GM18511 (cell line): ENCODE results near the gene PLA1A.
"Not testable (repeated sequence)": the region's sequence is repeated elsewhere in the genome, so short reads cannot be mapped to it uniquely, and the experiment has no call there.

Experiments used
- ATAC-seq: cut with Tn5 transposase; IDR thresholded peaks from one replicate; pipeline ENCODE4 v1.9.1; 2021; ENCODE audit warnings: mild to moderate bottlenecking, moderate library complexity; ENCODE audit not compliant: unreplicated experiment

The PLA1A gene

DNA sequence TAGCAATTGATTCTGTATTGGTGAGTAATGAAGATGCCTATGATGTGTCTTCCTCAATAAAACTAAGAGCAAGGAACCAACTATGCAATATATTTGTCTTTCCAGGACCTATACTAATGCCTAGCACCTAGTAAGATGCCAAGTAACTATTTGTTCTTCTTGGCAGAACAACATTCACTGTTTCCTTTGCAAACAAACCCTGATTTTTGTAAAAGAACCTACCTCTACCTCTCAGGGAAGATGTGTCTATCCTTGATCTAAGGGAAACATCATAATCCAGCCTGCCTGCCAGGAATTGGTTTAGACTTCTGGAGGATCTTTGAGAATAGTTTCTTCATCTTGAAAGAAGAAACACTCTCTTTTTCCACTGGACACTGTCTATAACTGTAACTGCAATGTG, 22.2 kb upstream of the PLA1A start:
- no peak for ATAC-seq

DNA sequence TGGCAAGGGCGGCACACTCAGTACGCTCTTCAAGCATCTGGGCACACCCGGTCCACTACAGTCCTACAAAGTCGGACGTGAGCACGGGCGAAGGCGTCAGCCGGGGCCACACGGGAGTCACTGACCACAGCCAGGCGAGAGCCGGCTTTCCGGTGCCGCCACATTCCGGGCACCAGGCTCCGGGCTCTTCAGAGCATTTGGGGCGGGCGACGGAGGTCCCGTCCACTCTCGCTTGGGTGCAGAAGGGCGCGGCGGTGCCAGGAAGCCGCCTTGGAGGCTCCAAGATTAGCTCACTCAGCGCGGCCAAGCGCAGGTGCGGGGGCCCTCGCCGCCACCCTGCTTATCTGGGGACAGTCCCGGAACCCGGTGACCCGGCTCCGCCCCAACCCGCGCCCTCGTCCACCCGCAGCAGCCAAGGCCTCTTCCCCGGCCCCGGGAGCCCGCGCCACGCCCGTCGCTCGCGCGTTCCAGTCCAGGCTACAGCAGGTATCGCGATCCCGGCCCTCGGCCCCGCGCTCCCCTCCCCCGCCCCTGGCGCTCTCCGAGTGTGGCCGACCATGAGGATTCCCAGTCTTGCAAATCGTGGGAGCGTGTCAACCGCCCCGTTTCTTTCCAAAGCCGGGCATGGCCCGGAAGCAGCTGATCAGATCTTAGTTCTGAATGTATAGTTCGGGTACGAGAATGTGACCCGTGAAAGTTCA, 18.2 kb upstream of the PLA1A start, which contains the start of gene ADPRH:
ADPRH (plus strand) TSS at position 127 of the 701 bp plus-strand sequence. CDS start 2,678 bp downstream, outside the sequence.
- peak; percentile 68 for ATAC-seq

DNA sequence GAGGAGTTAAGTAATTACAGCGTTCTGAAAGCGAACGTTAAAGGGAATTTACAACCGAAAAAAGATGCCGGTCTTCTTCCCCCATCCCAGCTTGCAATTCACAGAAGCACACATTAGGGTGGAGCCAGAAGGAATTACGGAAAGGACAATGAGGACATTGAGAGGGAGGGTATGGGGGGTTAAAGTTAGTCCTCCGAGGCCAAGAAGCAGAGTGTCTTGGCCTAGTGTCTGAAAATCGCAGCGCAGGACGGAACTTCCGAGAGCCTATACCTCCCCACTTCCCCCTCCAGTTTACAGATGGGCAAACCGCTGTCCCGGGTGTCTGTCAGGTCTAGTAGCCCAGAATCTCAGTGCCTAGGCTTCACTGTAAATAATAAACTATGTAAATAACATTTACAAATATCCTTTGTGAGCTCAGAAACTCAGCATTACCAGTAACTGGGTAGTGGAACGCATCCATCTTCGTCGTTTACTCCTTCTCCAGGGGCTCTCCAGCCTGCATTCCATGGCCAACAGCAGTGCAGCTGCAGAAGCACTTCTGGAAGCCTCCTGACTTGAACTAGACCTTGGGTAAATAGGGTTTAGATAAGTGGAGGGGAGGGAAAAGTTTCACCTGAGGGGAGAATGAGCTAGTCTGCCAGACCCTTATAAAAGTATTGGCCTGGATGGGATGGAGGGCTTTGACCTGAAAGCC, 17.5 kb upstream of the PLA1A start:
- ATAC-seq = peak; percentile 77

DNA sequence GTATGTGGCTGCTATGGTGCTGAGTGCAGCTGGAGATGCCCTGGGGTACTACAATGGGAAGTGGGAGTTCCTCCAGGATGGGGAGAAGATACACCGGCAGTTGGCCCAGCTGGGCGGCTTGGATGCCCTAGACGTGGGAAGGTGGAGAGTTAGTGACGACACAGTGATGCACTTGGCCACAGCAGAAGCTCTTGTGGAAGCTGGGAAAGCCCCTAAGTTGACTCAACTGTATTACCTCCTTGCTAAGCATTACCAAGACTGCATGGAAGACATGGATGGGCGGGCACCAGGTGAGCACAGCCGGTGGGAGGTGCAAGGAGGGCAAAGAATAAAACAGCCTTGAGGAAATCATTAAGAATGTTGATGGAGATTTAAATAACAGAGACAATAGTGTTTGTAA, 15.5 kb upstream of the PLA1A start:
- peak; percentile 46 for ATAC-seq

DNA sequence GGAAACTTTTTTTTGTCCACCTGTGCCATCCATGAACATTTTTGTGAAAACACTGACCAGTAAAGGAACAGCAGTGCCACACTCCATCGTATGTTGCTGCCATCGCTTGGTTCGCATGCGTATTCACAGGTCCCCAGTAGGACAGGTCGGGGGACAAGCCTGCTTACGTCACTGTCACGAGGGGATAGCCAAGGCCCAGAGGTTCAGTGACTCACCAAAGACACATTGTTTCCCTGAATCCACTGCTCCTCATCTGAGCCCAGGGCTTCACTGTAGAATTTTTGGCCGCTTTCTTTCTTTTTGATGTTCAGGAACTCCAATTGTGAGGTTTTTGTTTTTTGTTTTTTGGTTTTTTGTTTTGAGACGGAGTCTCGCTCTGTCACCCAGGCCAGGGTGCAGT, 12.5 kb upstream of the PLA1A start:
- ATAC-seq = no peak

DNA sequence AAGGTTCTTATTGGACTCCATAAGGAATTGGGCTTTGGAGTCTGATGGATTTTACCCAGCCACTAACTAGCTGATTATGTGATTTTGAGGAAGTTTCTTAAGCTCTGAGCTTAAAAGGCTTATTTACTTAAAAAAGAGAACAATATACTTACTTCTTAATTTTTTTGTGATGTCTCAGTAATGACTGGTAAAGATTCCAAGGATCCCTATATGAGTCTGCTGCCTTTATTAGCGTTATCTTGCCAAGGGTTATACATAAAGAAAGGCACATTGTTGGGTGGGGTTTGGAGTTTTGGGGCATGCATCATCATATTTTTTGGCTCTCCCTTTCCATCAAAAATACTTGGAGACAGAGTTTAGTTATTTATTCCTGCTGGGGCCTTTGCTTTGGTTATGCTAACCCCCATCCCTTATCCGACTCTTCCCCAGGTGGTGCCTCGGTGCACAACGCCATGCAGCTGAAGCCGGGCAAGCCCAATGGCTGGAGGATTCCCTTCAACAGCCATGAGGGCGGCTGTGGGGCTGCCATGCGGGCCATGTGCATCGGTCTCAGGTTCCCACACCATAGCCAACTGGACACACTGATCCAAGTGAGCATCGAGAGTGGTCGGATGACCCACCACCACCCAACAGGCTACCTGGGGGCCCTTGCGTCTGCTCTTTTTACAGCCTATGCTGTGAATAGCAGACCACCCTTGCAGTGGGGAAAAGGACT, 11.7 kb upstream of the PLA1A start:
- ATAC-seq = no peak

- ATAC-seq = no peak
Measured at GRCh38 chr3:119586733-119587172, 10.9 kb upstream of the PLA1A start.

GRCh38 chr3:119588112-119588511, 9.6 kb upstream of the PLA1A start:
- ATAC-seq = peak; percentile 63

DNA sequence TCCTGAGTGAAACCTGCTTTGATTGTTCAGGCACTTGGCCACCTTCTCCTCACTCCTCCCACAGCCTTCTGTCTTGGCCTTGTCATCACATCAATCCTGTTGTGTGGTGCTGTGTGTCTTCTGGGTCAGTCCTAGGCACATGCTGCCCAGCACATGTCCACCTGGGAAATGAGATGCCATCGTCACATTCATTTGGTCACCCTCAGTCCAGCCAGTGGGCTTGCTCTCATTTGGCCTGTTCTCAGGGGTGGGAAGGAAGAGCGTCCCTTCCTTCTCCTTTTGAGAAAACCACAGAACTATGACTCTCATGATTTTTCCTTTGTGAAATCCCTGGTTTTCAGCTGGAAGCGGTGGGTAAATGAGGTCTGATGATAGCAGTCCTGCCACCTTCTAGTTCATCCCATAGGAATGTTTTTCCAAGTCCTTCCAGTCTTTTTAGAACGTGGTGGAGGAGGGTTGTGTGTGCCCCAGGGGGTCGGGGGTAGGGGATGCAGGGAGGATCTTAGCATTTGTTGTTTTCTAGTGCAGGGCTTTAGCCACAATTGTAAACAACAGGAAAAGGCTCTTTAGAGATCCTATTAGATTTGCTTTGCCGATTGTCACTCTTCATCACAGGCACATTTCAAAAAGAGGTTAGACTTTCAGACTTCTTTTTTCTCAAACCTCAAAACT, 8.4 kb upstream of the PLA1A start:
- ATAC-seq = no peak

- ATAC-seq = no peak
Measured at GRCh38 chr3:119590706-119591105, 7.0 kb upstream of the PLA1A start.

DNA sequence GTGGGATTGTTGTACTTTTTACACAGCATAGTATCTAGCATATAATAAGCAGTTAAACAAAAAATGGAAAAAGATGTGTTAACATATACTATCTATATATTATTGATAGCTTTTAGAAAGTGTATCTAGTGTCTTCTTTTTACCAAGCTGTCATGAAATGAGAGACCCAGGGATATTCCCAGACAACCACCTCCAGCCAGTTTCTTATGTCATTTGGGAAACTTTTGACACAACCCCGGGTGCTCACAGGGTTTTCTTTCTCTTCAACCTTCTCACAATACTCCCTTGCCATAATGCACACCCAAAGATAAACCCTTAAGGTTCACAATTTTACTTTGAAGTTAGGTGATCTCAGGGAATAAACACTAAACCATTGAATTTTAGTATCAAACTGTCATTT, 4.8 kb upstream of the PLA1A start:
- ATAC-seq = no peak

GRCh38 chr3:119594066-119594465, 3.6 kb upstream of the PLA1A start:
- no peak for ATAC-seq

GRCh38 chr3:119594929-119595328, 2.8 kb upstream of the PLA1A start:
- not testable (repeated sequence) for ATAC-seq

GRCh38 chr3:119595639-119596334, 1.9 kb upstream of the PLA1A start:
- no peak for ATAC-seq

- ATAC-seq = no peak
Measured at GRCh38 chr3:119596398-119596797, 1.3 kb upstream of the PLA1A start.

DNA sequence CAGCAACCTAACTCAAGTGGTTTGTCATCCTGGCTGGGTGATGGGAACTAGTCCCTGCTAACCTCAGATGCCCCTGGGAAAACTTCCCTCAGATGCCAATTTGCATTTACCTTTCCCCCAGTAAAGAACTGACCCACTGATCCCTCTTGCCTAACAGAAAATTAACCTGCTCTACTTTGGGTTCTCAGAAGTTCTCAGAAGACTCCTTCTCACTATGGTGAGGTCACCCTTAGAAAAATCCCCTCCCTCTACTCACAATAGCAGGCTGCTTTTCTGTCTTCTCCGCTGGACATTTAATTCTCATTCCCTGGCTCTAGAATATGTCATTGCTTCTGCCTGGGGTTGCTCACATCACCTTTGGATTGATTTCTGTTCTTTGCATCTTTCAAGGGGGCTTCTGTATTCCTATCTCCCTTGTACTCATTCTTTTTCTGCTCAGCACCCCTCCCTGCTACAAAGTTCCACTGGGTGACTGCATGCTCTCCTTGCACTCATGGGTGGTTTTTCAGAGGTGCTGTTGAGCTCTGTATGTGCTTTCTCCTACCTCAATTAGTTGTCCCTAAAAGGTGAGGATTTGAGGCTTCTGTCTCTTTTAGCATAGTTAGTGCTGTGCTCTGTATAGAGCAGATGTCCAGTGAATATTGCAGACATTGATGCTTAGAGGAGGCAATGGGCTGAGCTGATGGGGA, 869 bp downstream of the PLA1A start:
- ATAC-seq = peak; percentile 49

DNA sequence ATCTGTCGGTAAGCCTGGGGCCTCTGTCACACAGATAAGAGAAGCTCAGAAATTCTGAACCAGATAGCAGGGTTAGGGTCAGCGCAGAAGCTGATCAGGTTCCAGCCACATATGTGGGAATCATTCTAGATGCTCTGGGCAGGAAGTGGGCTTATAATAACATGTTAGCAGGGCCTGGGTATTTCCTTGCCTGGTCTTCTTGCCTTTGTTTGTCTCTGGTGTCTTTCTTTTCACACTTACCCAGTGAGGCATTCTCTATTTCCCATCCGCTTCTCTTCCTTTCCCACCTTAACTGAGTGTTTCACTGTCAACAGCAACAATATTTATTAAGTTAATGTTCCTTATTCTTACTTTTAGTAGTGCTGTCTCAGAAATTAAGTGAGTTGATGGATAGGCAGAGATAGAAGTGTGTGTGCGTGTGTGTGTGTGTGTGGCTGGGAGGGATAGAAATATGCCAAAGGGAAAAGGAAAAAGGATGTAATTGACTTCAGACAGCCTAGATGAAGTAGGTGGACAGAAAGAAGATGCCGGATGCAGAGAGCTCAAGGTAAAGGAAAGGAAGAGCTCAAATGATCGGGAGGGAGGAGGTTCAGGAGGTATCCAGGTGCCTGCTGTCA, 2.0 kb downstream of the PLA1A start:
- ATAC-seq = no peak

GRCh38 chr3:119600732-119601131, 3.0 kb downstream of the PLA1A start:
- ATAC-seq = peak; percentile 68

- ATAC-seq = peak; percentile 26
Measured at GRCh38 chr3:119601154-119601553, 3.5 kb downstream of the PLA1A start.

- no peak for ATAC-seq
Measured at GRCh38 chr3:119602676-119603075, 5.0 kb downstream of the PLA1A start.
